GM21737 (cell line): ENCODE results near the gene MRPL46.
"Not testable (repeated sequence)": the region's sequence is repeated elsewhere in the genome, so short reads cannot be mapped to it uniquely, and the experiment has no call there.

Source experiments
- ATAC-seq: cut with Tn5 transposase; IDR thresholded peaks from one replicate; pipeline ENCODE4 v1.9.1; 2021; ENCODE audit warnings: mild to moderate bottlenecking, moderate library complexity; ENCODE audit not compliant: unreplicated experiment

Gene MRPL46

DNA sequence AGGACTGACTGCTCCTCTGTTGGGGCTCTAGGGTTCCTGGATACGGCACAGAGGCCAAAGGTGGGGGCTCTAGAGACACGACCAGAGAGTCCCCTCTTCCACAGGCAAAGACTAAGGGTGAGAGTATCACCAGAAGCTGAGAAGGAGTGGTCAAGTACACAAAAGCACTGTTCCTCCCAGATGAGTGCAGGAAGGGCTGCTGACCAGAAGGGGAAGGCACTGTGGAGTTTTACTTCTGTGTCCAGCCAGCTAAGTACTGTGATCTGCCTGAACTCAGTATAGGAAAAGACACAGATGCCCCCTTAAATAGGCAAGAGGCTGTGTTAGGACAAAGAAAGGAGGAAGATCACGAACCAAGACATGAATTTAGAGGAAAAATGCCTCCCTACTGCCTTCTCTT is 12.0 kb upstream of the MRPL46 start:
- ATAC-seq = no peak

GRCh38 chr15:88477904-88478303 is 10.7 kb upstream of the MRPL46 start:
- no peak for ATAC-seq

- no peak for ATAC-seq
Observed at GRCh38 chr15:88477126-88477525, 9.9 kb upstream of the MRPL46 start.

DNA sequence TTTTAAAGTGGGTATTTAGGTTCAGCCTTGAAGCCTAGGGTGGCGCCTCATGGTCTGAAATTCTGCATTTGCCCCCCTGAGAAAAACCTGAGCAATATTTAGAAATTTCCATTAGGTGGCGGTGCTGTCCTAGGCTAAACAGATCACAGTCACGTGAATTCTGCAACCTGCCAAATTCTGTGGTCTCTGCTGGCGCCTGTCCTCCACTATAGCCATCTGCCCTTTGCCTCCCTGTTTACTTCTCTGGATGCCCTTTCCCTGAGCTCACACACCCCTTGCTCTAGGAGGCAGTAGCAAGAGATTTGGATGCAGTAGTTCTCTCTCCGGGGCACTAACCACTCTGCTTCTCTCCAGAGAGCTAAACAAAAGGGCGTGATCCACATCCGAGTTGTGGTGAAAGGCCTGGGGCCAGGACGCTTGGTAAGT is 9.5 kb upstream of the MRPL46 start:
- no peak for ATAC-seq

GRCh38 chr15:88473661-88474293 is 6.6 kb upstream of the MRPL46 start:
- ATAC-seq = not testable (repeated sequence)

DNA sequence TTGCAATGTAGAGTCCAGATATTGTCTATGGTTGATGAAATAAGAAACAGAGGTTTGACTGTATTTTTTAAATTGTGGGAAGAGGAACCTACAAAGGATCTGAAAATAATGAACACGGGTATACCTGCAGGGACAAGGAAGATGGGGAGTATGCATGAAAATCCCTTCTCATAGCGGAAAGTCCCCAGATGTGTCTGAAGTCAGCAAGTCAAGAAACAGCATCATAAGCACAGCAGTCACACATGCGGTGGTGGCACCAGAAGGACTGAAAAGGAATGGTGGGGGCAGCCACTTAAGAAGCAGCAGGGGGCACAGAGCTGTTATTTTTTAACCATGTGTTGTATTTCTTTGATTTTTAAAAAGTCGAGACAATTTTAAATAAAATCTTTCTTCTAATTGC is 5.0 kb upstream of the MRPL46 start:
- no peak for ATAC-seq

DNA sequence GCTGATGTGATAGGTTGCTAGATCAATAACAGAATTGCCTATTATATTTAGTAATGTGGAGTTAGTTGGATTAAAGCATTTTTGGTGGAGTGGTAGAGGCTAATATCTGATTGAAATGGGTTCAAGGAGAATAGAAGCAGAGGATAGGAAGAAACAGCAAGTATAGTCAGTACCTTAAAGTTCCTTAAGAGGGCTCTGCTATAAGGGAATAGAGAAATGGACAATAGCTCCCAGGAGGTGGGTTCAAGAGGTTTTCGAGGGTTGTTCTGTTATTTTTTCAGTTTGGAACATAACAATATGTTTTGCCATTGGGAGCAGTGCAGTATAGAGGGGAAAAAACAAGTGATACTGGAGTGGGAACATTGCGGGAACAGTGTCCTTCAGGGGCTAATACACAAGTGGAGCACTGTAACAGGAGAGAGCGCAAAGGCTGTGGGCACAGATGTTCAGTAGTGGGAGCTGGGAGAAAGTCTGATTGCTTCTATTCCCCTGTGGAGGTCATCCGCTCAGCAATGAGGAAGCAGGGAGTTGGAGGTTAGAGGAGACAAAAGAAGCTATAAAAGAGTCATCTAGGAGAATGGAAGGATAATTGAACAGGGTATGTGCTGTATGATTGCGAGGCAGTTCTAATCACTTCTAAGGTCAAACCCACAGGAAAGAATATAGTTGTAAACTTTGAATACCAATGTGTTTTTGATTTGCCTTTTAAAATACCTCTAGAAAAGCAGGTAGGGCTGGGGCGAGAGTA is 3.6 kb upstream of the MRPL46 start:
- ATAC-seq = no peak

- ATAC-seq = no peak
Observed at GRCh38 chr15:88469321-88469720, 2.1 kb upstream of the MRPL46 start.

- not testable (repeated sequence) for ATAC-seq
Observed at GRCh38 chr15:88468721-88469120, 1.5 kb upstream of the MRPL46 start.

DNA sequence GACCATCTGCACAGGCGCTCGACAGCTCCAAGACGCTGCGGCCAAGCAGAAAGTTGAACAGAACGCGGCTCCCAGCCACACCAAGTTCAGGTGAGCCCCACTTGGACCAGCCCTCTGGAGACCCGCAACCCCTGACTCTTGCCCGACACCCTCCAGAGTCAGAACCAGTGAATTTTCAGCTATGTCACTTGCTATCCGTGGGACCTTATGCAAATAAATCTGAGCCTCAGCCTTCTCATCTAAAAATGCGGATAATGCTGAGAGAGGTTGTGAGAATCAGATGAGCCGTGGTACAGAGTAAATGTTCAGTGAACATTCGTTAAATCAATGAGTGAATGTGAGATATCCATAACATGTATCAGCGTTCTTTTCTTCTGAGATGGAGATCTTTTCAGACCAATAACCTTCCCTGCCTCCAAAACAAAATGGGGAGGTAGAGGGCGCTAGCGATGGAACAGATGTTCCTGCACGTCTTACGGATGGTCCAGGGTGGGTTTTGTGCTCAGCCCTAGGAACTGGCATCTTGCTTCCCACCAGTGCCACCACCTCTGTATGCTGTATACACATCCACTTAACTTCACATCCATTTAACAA is 844 bp upstream of the MRPL46 start:
- ATAC-seq = peak; percentile 5

- no peak for ATAC-seq
Observed at GRCh38 chr15:88465633-88466224, 1.5 kb downstream of the MRPL46 start.

GRCh38 chr15:88463870-88464532 is 3.2 kb downstream of the MRPL46 start:
- ATAC-seq = no peak

DNA sequence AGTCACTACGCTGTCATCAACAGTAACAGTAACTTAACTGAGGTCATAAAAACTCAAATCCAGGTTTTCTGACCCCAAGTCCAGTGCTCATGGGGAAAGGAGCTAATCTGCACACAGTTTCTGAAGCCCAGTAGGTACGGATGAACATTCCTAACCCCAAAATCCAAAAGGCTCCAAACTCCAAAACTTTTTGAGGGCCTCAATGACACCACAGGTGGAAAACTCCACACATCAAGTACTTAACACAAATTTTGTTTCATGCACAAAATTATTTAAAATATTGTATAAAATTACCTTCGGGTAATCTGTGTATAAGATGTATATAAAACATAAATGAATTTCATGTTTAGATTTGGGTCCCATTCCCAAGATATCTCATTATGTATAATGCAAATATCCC is 10.5 kb downstream of the MRPL46 start:
- no peak for ATAC-seq

- ATAC-seq = peak; percentile 85
Observed at GRCh38 chr15:88454867-88455810, 12.0 kb downstream of the MRPL46 start.

- ATAC-seq = no peak
Observed at GRCh38 chr15:88454236-88454635, 13.0 kb downstream of the MRPL46 start.

- ATAC-seq = no peak
Observed at GRCh38 chr15:88453651-88454050, 13.5 kb downstream of the MRPL46 start.

- ATAC-seq = peak; percentile 51
Observed at GRCh38 chr15:88450125-88450798, 16.9 kb downstream of the MRPL46 start.

DNA sequence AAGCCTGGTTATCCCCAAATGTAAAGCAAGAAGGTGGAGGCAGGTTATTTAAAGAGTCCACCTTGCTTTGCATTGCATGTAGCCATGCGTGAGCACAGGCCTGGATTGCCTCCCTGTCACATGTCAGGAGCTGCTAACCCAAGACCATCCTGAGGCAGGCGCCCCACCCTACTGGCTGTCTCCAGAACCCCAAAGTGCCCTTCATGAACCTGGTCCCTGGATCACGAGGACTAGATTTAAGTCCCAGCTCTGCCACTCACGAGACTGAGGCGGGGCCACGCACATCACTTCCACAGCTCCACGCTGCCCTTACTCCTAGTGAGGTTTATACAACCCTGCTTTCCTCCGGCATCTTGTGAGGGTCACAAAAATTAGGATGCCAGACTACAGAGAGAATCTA is 17.6 kb downstream of the MRPL46 start:
- no peak for ATAC-seq

GRCh38 chr15:88448991-88449461 is 18.2 kb downstream of the MRPL46 start:
- ATAC-seq = no peak
